ENCODE measurements around the gene MEI4.
"Not testable (repeated sequence)": the region's sequence is repeated elsewhere in the genome, so short reads cannot be mapped to it uniquely, and the experiment has no call there.

The MEI4 gene

DNA sequence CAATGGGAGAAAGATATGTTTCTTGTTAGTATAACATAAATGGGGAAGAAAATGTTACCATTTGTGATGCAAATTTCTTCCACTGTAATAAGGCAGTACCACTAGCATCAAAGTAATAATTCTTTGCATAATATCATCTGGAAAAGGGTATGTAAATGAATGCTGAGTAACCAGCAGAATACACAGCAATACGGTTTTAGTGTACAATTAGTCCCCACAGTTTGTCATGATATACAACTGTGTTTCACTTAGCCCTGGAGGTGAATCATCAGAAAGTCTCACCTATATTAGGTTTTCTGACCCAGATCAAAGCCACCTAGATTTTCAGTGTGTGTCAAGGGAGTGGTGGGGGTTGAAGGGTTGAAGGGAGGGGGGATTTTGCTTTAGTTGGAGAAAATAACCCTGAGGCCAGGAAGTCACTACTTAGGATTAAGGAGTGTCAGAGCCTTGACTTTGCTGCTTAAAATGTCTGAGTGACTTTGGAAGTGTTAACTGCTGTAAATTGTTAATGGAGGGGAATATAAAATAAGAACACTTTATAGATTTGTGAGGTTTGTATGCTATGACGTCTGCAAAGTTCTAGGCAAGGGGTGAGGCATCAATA, 8.6 kb upstream of the MEI4 start:
- Histone ChIP-seq H2BK12ac (ENCODE audit: low read length in 2 of 2) (no peak overlapping the region), H3K23ac (ENCODE audit: low read length in 2 of 2) (no peak overlapping the region), H4K91ac (ENCODE audit: low read length) (no peak overlapping the region), H3K27me3 (ENCODE audit: control insufficient read depth in 1 of 2, insufficient read depth in 1 of 2, low read length in 2 of 2) (no peaks in the 10 kb centered on the region), H3K27ac (ENCODE audit: low read length, poor library complexity, severe bottlenecking) (no peak overlapping the region), H3K4me1 (ENCODE audit: control insufficient read depth, insufficient read depth, low read depth, low read length) (no peaks in the 10 kb centered on the region), H3K36me3 (ENCODE audit: control insufficient read depth in 1 of 2, insufficient read depth in 2 of 2, low read depth in 1 of 2, low read length in 2 of 2) (no peaks in the 10 kb centered on the region), H2BK15ac (ENCODE audit: low read depth, poor library complexity, severe bottlenecking) (no peak overlapping the region), H3K4me2 (ENCODE audit: low read length, poor library complexity, severe bottlenecking) (no peak overlapping the region), H3K79me1 (replicated peaks; ENCODE audit: low read length, poor library complexity, severe bottlenecking) (no peaks in the 10 kb centered on the region), H3K14ac (ENCODE audit: low read length in 2 of 2) (no peak overlapping the region), H4K8ac (ENCODE audit: low read length) (no peak overlapping the region), H3K4me3 (ENCODE audit: insufficient read depth in 1 of 2, low read depth in 1 of 2, low read length in 2 of 2) (no peak overlapping the region), H2BK5ac (ENCODE audit: low read depth, low read length, poor library complexity, severe bottlenecking) (no peak overlapping the region), H3K18ac (ENCODE audit: low read depth in 1 of 2, low read length in 2 of 2) (no peak overlapping the region), H3K9me3 (ENCODE audit: control insufficient read depth, low read length) (no peaks in the 10 kb centered on the region), H2AFZ (ENCODE audit: low read depth, low read length) (no peak overlapping the region), H3K4ac (ENCODE audit: low read depth in 1 of 2, low read length in 2 of 2) (no peak overlapping the region), H2BK120ac (ENCODE audit: low read depth, low read length) (no peak overlapping the region), H3K9ac (ENCODE audit: low read length) (no peak overlapping the region), H2AK5ac (ENCODE audit: low read length, severe bottlenecking) (no peak overlapping the region)
- no peak for DNase-seq
- 100% methylated on average over 1 of the region's 2 CpGs for WGBS

DNA sequence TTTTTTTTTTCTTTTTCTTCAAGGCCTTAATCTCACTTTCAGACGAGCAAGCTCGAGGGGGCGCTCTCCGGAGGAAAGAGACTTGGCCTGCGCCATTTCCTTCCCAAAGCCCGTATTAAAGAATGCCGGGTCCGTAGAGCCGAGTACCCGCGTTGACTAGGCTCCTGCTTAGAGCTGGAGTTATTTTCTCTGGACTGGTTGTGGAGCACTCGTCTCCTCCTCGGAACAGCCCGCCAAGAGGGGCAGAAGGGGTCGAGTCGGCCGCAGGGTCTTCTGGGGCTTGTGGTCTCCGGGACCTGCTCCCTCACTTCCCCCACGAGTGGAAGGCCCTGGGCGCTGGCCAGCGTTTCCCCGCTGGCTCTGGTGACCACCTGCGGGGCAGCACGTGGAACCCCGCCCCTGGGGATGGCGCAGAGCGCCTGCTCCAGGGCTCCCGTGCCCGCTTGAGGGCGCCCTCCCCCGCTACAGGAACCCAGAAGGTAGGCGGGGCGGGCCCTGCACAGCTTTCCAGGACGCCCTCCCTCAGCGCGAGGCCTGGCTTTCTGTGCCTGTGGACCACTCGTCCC, 2.7 kb upstream of the MEI4 start:
- no peak overlapping the region for H4K8ac ChIP-seq (ENCODE audit: low read length)

DNA sequence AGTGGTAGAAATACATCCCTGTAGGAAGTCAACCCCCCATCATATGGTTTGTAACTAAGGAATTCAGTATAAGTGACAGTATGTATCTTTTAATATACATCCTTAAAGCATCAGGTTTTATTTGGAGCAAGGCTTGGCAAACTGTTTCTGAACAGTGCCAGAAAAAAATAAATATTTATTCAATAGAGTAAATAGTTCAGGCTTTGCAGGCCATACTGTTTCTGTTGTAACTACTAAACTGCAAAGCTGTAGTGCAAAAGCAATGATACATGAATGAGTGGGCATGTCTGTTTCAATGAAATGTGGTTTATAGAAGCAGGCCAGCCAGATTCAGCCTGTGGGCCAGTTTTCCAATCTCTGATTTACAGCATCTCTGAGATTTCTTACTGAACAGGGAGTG, 977 bp downstream of the MEI4 start:
- no peak overlapping the region for H2BK15ac ChIP-seq (ENCODE audit: low read depth, poor library complexity, severe bottlenecking)
- no peaks in the 10 kb centered on the region for H3K9me3 ChIP-seq (ENCODE audit: control insufficient read depth, low read length)
- no peak overlapping the region for H3K18ac ChIP-seq (ENCODE audit: low read depth in 1 of 2, low read length in 2 of 2)
- H2AFZ ChIP-seq (ENCODE audit: low read depth, low read length): no peak overlapping the region
- no peaks in the 10 kb centered on the region for H3K79me1 ChIP-seq (replicated peaks; ENCODE audit: low read length, poor library complexity, severe bottlenecking)
- H3K36me3 ChIP-seq (ENCODE audit: control insufficient read depth in 1 of 2, insufficient read depth in 2 of 2, low read depth in 1 of 2, low read length in 2 of 2): no peaks in the 10 kb centered on the region
- H2BK5ac ChIP-seq (ENCODE audit: low read depth, low read length, poor library complexity, severe bottlenecking): no peak overlapping the region
- no peak overlapping the region for H3K4ac ChIP-seq (ENCODE audit: low read depth in 1 of 2, low read length in 2 of 2)
- H3K4me1 ChIP-seq (ENCODE audit: control insufficient read depth, insufficient read depth, low read depth, low read length): peaks cover 4% of the 10 kb centered on the region
- H4K8ac ChIP-seq (ENCODE audit: low read length): no peak overlapping the region
- no peak overlapping the region for H3K9ac ChIP-seq (ENCODE audit: low read length)
- no peak for DNase-seq
- no peak overlapping the region for H3K23ac ChIP-seq (ENCODE audit: low read length in 2 of 2)
- H2AK5ac ChIP-seq (ENCODE audit: low read length, severe bottlenecking): no peak overlapping the region
- H2BK120ac ChIP-seq (ENCODE audit: low read depth, low read length): no peak overlapping the region
- no peak overlapping the region for H2BK12ac ChIP-seq (ENCODE audit: low read length in 2 of 2)
- no peak overlapping the region for H3K4me3 ChIP-seq (ENCODE audit: insufficient read depth in 1 of 2, low read depth in 1 of 2, low read length in 2 of 2)
- H3K4me2 ChIP-seq (ENCODE audit: low read length, poor library complexity, severe bottlenecking): no peak overlapping the region
- no peak overlapping the region for H4K91ac ChIP-seq (ENCODE audit: low read length)
- H3K27me3 ChIP-seq (ENCODE audit: control insufficient read depth in 1 of 2, insufficient read depth in 1 of 2, low read length in 2 of 2): no peaks in the 10 kb centered on the region
- H3K14ac ChIP-seq (ENCODE audit: low read length in 2 of 2): no peak overlapping the region
- no peak overlapping the region for H3K27ac ChIP-seq (ENCODE audit: low read length, poor library complexity, severe bottlenecking)

More for the DNA sequence above, 2.7 kb upstream of the MEI4 start:
- Histone ChIP-seq H3K4me1 (ENCODE audit: control insufficient read depth, insufficient read depth, low read depth, low read length) (peaks cover 4% of the 10 kb centered on the region), H3K23ac (ENCODE audit: low read length in 2 of 2) (no peak overlapping the region), H3K36me3 (ENCODE audit: control insufficient read depth in 1 of 2, insufficient read depth in 2 of 2, low read depth in 1 of 2, low read length in 2 of 2) (no peaks in the 10 kb centered on the region), H2BK15ac (ENCODE audit: low read depth, poor library complexity, severe bottlenecking) (no peak overlapping the region), H3K9ac (ENCODE audit: low read length) (no peak overlapping the region), H2BK12ac (ENCODE audit: low read length in 2 of 2) (no peak overlapping the region), H3K18ac (ENCODE audit: low read depth in 1 of 2, low read length in 2 of 2) (no peak overlapping the region), H2AFZ (ENCODE audit: low read depth, low read length) (peak overlapping the region; percentile 16), H2AK5ac (ENCODE audit: low read length, severe bottlenecking) (no peak overlapping the region), H3K27me3 (ENCODE audit: control insufficient read depth in 1 of 2, insufficient read depth in 1 of 2, low read length in 2 of 2) (no peaks in the 10 kb centered on the region), H3K27ac (ENCODE audit: low read length, poor library complexity, severe bottlenecking) (no peak overlapping the region), H3K4me2 (ENCODE audit: low read length, poor library complexity, severe bottlenecking) (peak overlapping the region; percentile 60), H3K79me1 (replicated peaks; ENCODE audit: low read length, poor library complexity, severe bottlenecking) (no peaks in the 10 kb centered on the region), H3K9me3 (ENCODE audit: control insufficient read depth, low read length) (no peaks in the 10 kb centered on the region), H3K14ac (ENCODE audit: low read length in 2 of 2) (no peak overlapping the region), H3K4me3 (ENCODE audit: insufficient read depth in 1 of 2, low read depth in 1 of 2, low read length in 2 of 2) (no peak overlapping the region), H4K91ac (ENCODE audit: low read length) (no peak overlapping the region), H2BK120ac (ENCODE audit: low read depth, low read length) (no peak overlapping the region), H3K4ac (ENCODE audit: low read depth in 1 of 2, low read length in 2 of 2) (no peak overlapping the region), H2BK5ac (ENCODE audit: low read depth, low read length, poor library complexity, severe bottlenecking) (no peak overlapping the region)
- peak; percentile 31 for DNase-seq
- WGBS: 11% methylated on average over 37 of the region's 37 CpGs

DNA sequence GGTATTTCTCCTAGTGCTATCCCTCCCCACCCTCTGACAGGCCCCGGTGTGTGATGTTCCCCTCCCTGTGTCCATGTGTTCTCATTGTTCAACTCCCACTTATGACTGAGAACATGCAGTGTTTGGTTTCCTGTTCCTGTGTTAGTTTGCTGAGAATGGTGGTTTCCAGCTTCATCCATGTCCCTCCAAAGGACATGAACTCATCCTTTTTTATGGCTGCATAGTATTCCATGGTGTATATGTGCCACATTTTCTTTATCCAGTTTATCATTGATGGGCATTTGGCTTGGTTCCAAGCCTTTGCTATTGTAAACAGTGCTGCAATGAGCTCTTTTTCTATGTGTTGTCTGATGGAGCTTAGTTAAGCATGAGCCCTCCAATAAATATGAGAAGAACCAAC, 2.2 kb downstream of the MEI4 start:
- H2BK5ac ChIP-seq (ENCODE audit: low read depth, low read length, poor library complexity, severe bottlenecking); H4K8ac ChIP-seq (ENCODE audit: low read length); H3K27ac ChIP-seq (ENCODE audit: low read length, poor library complexity, severe bottlenecking); H3K4me3 ChIP-seq (ENCODE audit: insufficient read depth in 1 of 2, low read depth in 1 of 2, low read length in 2 of 2); H3K14ac ChIP-seq (ENCODE audit: low read length in 2 of 2); H3K79me1 ChIP-seq (replicated peaks; ENCODE audit: low read length, poor library complexity, severe bottlenecking); H3K4ac ChIP-seq (ENCODE audit: low read depth in 1 of 2, low read length in 2 of 2); H3K4me1 ChIP-seq (ENCODE audit: control insufficient read depth, insufficient read depth, low read depth, low read length); H3K9ac ChIP-seq (ENCODE audit: low read length); H3K4me2 ChIP-seq (ENCODE audit: low read length, poor library complexity, severe bottlenecking); H3K36me3 ChIP-seq (ENCODE audit: control insufficient read depth in 1 of 2, insufficient read depth in 2 of 2, low read depth in 1 of 2, low read length in 2 of 2); H2BK12ac ChIP-seq (ENCODE audit: low read length in 2 of 2); DNase-seq; H2BK120ac ChIP-seq (ENCODE audit: low read depth, low read length); H3K9me3 ChIP-seq (ENCODE audit: control insufficient read depth, low read length); H2BK15ac ChIP-seq (ENCODE audit: low read depth, poor library complexity, severe bottlenecking); H2AK5ac ChIP-seq (ENCODE audit: low read length, severe bottlenecking); H3K23ac ChIP-seq (ENCODE audit: low read length in 2 of 2); H4K91ac ChIP-seq (ENCODE audit: low read length); H3K18ac ChIP-seq (ENCODE audit: low read depth in 1 of 2, low read length in 2 of 2); H3K27me3 ChIP-seq (ENCODE audit: control insufficient read depth in 1 of 2, insufficient read depth in 1 of 2, low read length in 2 of 2); H2AFZ ChIP-seq (ENCODE audit: low read depth, low read length): not testable (repeated sequence)
- whole genome bisulfite sequencing: 88% methylated on average over 1 of the region's 1 CpG

Measured in mesenchymal stem cell (in vitro differentiated cells and primary cell).